ENCODE measurements around the gene IYD.

GRCh38 chr6:150370112-150370511, 1.3 kb downstream of the IYD start:
- TF ChIP-seq REST (tag by site-specific recombination; IDR thresholded peaks at IDR 0.05) (no peak), ZFP41 (tag by site-specific recombination; IDR thresholded peaks at IDR 0.05; ENCODE audit: borderline replicate concordance) (no peak), CTCF (tag by site-specific recombination; IDR thresholded peaks at IDR 0.05) (no peak), ZNF138 (tag by site-specific recombination; IDR thresholded peaks at IDR 0.05; ENCODE audit: borderline replicate concordance) (no peak), ZFP3 (tag by site-specific recombination; IDR thresholded peaks at IDR 0.05; ENCODE audit: low read depth) (no peak), ZNF184 (tag by site-specific recombination; IDR thresholded peaks at IDR 0.05) (no peak), GLI4 (tag by site-specific recombination; IDR thresholded peaks at IDR 0.05) (no peak), ZBTB11 (tag by site-specific recombination; conservative IDR thresholded peaks at IDR 0.05; ENCODE audit: low read depth) (no peak), ZNF654 (tag by site-specific recombination; IDR thresholded peaks at IDR 0.05; ENCODE audit: low read depth) (no peak), REPIN1 (tag by site-specific recombination; IDR thresholded peaks at IDR 0.05; ENCODE audit: low read depth) (no peak), ZNF776 (tag by site-specific recombination; IDR thresholded peaks at IDR 0.05; ENCODE audit: borderline replicate concordance) (no peak), ZNF560 (tag by site-specific recombination; IDR thresholded peaks at IDR 0.05; ENCODE audit: borderline replicate concordance) (no peak), ZBTB21 (tag by site-specific recombination; IDR thresholded peaks at IDR 0.05) (no peak), KLF8 (tag by site-specific recombination; IDR thresholded peaks at IDR 0.05) (no peak)

All from HEK293 (cell line).